Activated CD8-positive, alpha-beta memory T cell treated with anti-CD3 and anti-CD28 coated beads for 36 hours (primary cell): ENCODE results near the gene ZNF791. TPM values are rescaled to one million over a fixed set of nuclear protein-coding genes. Genes with fewer than 3 reads are reported as not detected.
"Not testable (repeated sequence)": the region's sequence is repeated elsewhere in the genome, so short reads cannot be mapped to it uniquely, and the experiment has no call there.

Experiments
- CTCF ChIA-PET: fragments of 350-600 bp; sonication (Branson Sonifier 250); formaldehyde crosslinking; loops from one replicate; lab custom pipeline; 2021; ENCODE audit warnings: antibody characterized with exemption; lab: Charles Lee
- POLR2A ChIA-PET: fragments of 350-600 bp; sonication (Branson Sonifier 250); formaldehyde crosslinking; loops from one replicate; lab custom pipeline; 2021; ENCODE audit warnings: antibody characterized with exemption; lab: Charles Lee
- total RNA-seq, 2 experiments: library from RNA; stranded (reverse); gene quantifications; one replicate each; pipeline ENCODE4 v1.2.3, GENCODE V29; 2021

The ZNF791 gene
- 10 to 100 TPM; 21.0 to 27.3 TPM for total RNA-seq

GRCh38 chr19:12610540-12611360 is at the start of gene ZNF791, which contains the start of gene ZNF490:
Gene ZNF791, plus strand, starts transcription at chr19:12610920. Its CDS starts 160 bp downstream, at chr19:12611080.
Gene ZNF490, minus strand, starts transcription at chr19:12610813. Its CDS starts 133 bp downstream, at chr19:12610680.
- ChIA-PET POLR2A (interaction anchor here (0.6 to 0.9 kb wide), 2 partner anchors 13 to 169 kb away, joined by 3 to 4 read pairs; no protein-coding TSS in a partner anchor), CTCF (interaction anchor here (0.6 to 1.5 kb wide), 2 partner anchors 29 to 119 kb away, joined by 3 to 9 read pairs; no protein-coding TSS in a partner anchor)

GRCh38 chr19:12564016-12564664 is 46.6 kb upstream of the ZNF791 start:
- CTCF ChIA-PET: interaction anchor here (0.6 to 2.1 kb wide), 12 partner anchors 9 to 505 kb away, joined by 3 to 8 read pairs (median 4); partner anchors contain the start of gene GNG14
- POLR2A ChIA-PET: no interaction called here

- CTCF ChIA-PET: interaction anchor here (0.6 kb wide), 1 partner anchor 257 kb away, joined by 3 read pairs; no protein-coding TSS in a partner anchor
Measured at GRCh38 chr19:12566380-12566779, 44.3 kb upstream of the ZNF791 start.

GRCh38 chr19:12567951-12568350 is 42.8 kb upstream of the ZNF791 start:
- POLR2A ChIA-PET: no interaction called here
- CTCF ChIA-PET: no interaction called here

More at GRCh38 chr19:12566380-12566779, 44.3 kb upstream of the ZNF791 start:
- POLR2A ChIA-PET: not testable (repeated sequence)

- CTCF ChIA-PET: interaction anchor here (0.7 kb wide), 1 partner anchor 153 kb away, joined by 3 read pairs; no protein-coding TSS in a partner anchor
- POLR2A ChIA-PET: no interaction called here
Measured at GRCh38 chr19:12574036-12574435, 36.7 kb upstream of the ZNF791 start.

- CTCF ChIA-PET: no interaction called here
- POLR2A ChIA-PET: interaction anchor here (0.5 kb wide), 1 partner anchor 781 kb away, joined by 4 read pairs; no protein-coding TSS in a partner anchor
Measured at GRCh38 chr19:12578641-12579040, 32.1 kb upstream of the ZNF791 start.

- CTCF ChIA-PET: no interaction called here
- POLR2A ChIA-PET: no interaction called here
Measured at GRCh38 chr19:12580180-12580694, 30.5 kb upstream of the ZNF791 start.

GRCh38 chr19:12581100-12581499 is 29.6 kb upstream of the ZNF791 start:
- POLR2A ChIA-PET: no interaction called here

GRCh38 chr19:12596485-12596884 is 14.2 kb upstream of the ZNF791 start:
- POLR2A ChIA-PET: no interaction called here
- CTCF ChIA-PET: no interaction called here

More at GRCh38 chr19:12581100-12581499, 29.6 kb upstream of the ZNF791 start:
- CTCF ChIA-PET: no interaction called here

- POLR2A ChIA-PET: no interaction called here
- CTCF ChIA-PET: interaction anchor here (0.5 kb wide), 1 partner anchor 32 kb away, joined by 3 read pairs; no protein-coding TSS in a partner anchor
Measured at GRCh38 chr19:12596927-12597548, 13.7 kb upstream of the ZNF791 start.

GRCh38 chr19:12597594-12597993 is 13.1 kb upstream of the ZNF791 start:
- ChIA-PET CTCF (no interaction called here), POLR2A (no interaction called here)

GRCh38 chr19:12603714-12604113 is 7.0 kb upstream of the ZNF791 start:
- ChIA-PET POLR2A (no interaction called here), CTCF (interaction anchor here (0.5 to 0.6 kb wide), 2 partner anchors 13 to 453 kb away, joined by 3 read pairs; no protein-coding TSS in a partner anchor)

- CTCF ChIA-PET: interaction anchor here (0.7 kb wide), 1 partner anchor 122 kb away, joined by 3 read pairs; the partner anchor contains the start of gene ZNF709
Measured at GRCh38 chr19:12606796-12607195, 3.9 kb upstream of the ZNF791 start.

GRCh38 chr19:12607631-12608030 is 3.1 kb upstream of the ZNF791 start:
- ChIA-PET POLR2A (interaction anchor here (0.7 kb wide), 1 partner anchor 1876 kb away, joined by 4 read pairs; no protein-coding TSS in a partner anchor), CTCF (no interaction called here)

More at GRCh38 chr19:12606796-12607195, 3.9 kb upstream of the ZNF791 start:
- POLR2A ChIA-PET: no interaction called here

GRCh38 chr19:12611361-12611699 is 610 bp downstream of the ZNF791 start:
- CTCF ChIA-PET: interaction anchor here (0.6 to 1.5 kb wide), 2 partner anchors 28 to 119 kb away, joined by 3 to 9 read pairs; no protein-coding TSS in a partner anchor
- POLR2A ChIA-PET: interaction anchor here (0.9 kb wide), 1 partner anchor 12 kb away, joined by 3 read pairs; no protein-coding TSS in a partner anchor

- ChIA-PET POLR2A (interaction anchor here (0.7 kb wide), 1 partner anchor 149 kb away, joined by 12 read pairs; no protein-coding TSS in a partner anchor), CTCF (interaction anchor here (0.7 to 1.3 kb wide), 4 partner anchors 14 to 261 kb away, joined by 3 to 5 read pairs (median 4); no protein-coding TSS in a partner anchor)
Measured at GRCh38 chr19:12617646-12618045, 6.9 kb downstream of the ZNF791 start.

GRCh38 chr19:12621253-12622024 is 10.7 kb downstream of the ZNF791 start:
- POLR2A ChIA-PET, CTCF ChIA-PET: not testable (repeated sequence)
